ENCODE measurements around the gene AK1. TPM values are rescaled to one million over a fixed set of nuclear protein-coding genes. Genes with fewer than 3 reads are reported as not detected.
A peak's percentile ranks its signal among the peaks of the same experiment; 100 is the strongest.

Gene AK1
- total and polyA plus RNA-seq, 9 of the 15 experiments (the other 6 are each of a cell fraction or from before 2014, with no cell fraction given): 10.1 to 71.8 (median 39.0) TPM

GRCh38 chr9:127892831-127893230, 15.4 kb upstream of the AK1 start:
- Histone ChIP-seq H2AFZ (ENCODE audit: low read depth, low read length) (no peak overlapping the region), H3K9ac (ENCODE audit: insufficient read depth in 1 of 2, low read depth in 2 of 2, low read length in 2 of 2) (no peak overlapping the region), H3K27me3 (ENCODE audit: control insufficient read depth in 2 of 2, insufficient read depth in 2 of 2, low read length in 2 of 2) (no peaks in the 10 kb centered on the region), H3K4me2 (ENCODE audit: insufficient read depth, low read length) (no peak overlapping the region), H3K9me3 (replicated peaks; ENCODE audit: control insufficient read depth, insufficient read depth, low read depth, low read length) (peaks cover 4% of the 10 kb centered on the region), H4K20me1 (replicated peaks; ENCODE audit: control insufficient read depth, insufficient read depth, low read length) (no peaks in the 10 kb centered on the region), H3K36me3 (ENCODE audit: control insufficient read depth, insufficient read depth, low read length) (peaks cover 79% of the 10 kb centered on the region), H3K4me3 (no peak overlapping the region), H3K79me2 (ENCODE audit: control insufficient read depth, insufficient read depth, low read length) (peaks cover 13% of the 10 kb centered on the region), H3K9me1 (ENCODE audit: control insufficient read depth, insufficient read depth, low read length) (no peaks in the 10 kb centered on the region), H3K4me1 (replicated peaks in 1 of 2; ENCODE audit: control insufficient read depth in 2 of 2, insufficient read depth in 2 of 2, low read length in 2 of 2) (peaks cover 0 to 23% of the 10 kb centered on the region in 2 experiments; a peak in 4 of 5 replicates), H3K27ac (ENCODE audit: extremely low read depth, low read depth, low read length) (no peak overlapping the region)
- POLR2A ChIA-PET: interaction anchor here (0.6 to 1.1 kb wide), 2 partner anchors 8 to 48 kb away, joined by 3 read pairs; no protein-coding TSS in a partner anchor
- in situ Hi-C loops (cut with MboI) (no loop called here), intact Hi-C loops (cut with micrococcal nuclease) (no loop called here)
- DNase-seq (ENCODE audit: extremely low read depth in 1 of 4, low spot score in 3 of 4): no peak
- no peak for FAIRE-seq
- CTCF ChIA-PET (ENCODE audit: low intra/inter-chr PET ratio): no interaction called here
- WGBS (ENCODE audit: insufficient coverage, low coverage, missing lambda C conversion rate): 91% methylated on average over 6 of the region's 6 CpGs
- BruUV-seq (replicated peaks): no TSS peak
- ATAC-seq: no peak
- no peak for TF ChIP-seq TAL1 (IDR thresholded peaks at IDR 0.05)
- TF ChIP-seq CBX5 (IDR thresholded peaks at IDR 0.05; ENCODE audit: borderline replicate concordance, low read depth): peak; percentile 97
- TF ChIP-seq POLR3A (IDR thresholded peaks at IDR 0.05; ENCODE audit: borderline replicate concordance, extremely low read depth, insufficient read depth, insufficient read length): no peak
- no peak for TF ChIP-seq AFF1 (IDR thresholded peaks at IDR 0.05; ENCODE audit: low read depth in 1 of 2, partially characterized antibody in 2 of 2)
- TF ChIP-seq SMARCE1 (IDR thresholded peaks at IDR 0.05): no peak
- peak; percentile 76; the same call in 1 of the 2 replicates for TF ChIP-seq TRIM28 (IDR thresholded peaks at IDR 0.05)
- no peak for TF ChIP-seq THRAP3 (IDR thresholded peaks at IDR 0.05; ENCODE audit: borderline replicate concordance)
- TF ChIP-seq PML (IDR thresholded peaks at IDR 0.05; ENCODE audit: low read length): no peak
- TF ChIP-seq SREBF2 (CRISPR knock-in tag; IDR thresholded peaks at IDR 0.05): no peak
- TF ChIP-seq CREB3L1 (IDR thresholded peaks at IDR 0.05; ENCODE audit: borderline replicate concordance, low read depth): no peak
- no peak for TF ChIP-seq SMARCB1 (IDR thresholded peaks at IDR 0.05; ENCODE audit: insufficient read length, low read depth)
- TF ChIP-seq ZNF212 (CRISPR knock-in tag; IDR thresholded peaks at IDR 0.05): no peak
- TF ChIP-seq CBX1 (IDR thresholded peaks at IDR 0.05; ENCODE audit: low read depth): peak; percentile 93
- TF ChIP-seq CBX3 (IDR thresholded peaks at IDR 0.05; ENCODE audit: borderline replicate concordance in 1 of 2, low read length in 2 of 2): peak in 1 of 2 experiments; percentile 89; a peak in 2 of 3 replicates
- 0 out of 2 replicates have a peak, but pooled peaks have one; percentile 38 for TF ChIP-seq ZNF766 (CRISPR knock-in tag; conservative IDR thresholded peaks at IDR 0.05)
- TF ChIP-seq ID3 (CRISPR knock-in tag; IDR thresholded peaks at IDR 0.05): no peak
- TF ChIP-seq ID3 (tag; IDR thresholded peaks at IDR 0.05): no peak
